ENCODE measurements around the gene GPRIN3. TPM values are rescaled to one million over a fixed set of nuclear protein-coding genes. Genes with fewer than 3 reads are reported as not detected.
A peak's percentile ranks its signal among the peaks of the same experiment; 100 is the strongest.

Gene GPRIN3
- total RNA-seq, 1 donor from 2014 or later = 34.2 TPM

DNA sequence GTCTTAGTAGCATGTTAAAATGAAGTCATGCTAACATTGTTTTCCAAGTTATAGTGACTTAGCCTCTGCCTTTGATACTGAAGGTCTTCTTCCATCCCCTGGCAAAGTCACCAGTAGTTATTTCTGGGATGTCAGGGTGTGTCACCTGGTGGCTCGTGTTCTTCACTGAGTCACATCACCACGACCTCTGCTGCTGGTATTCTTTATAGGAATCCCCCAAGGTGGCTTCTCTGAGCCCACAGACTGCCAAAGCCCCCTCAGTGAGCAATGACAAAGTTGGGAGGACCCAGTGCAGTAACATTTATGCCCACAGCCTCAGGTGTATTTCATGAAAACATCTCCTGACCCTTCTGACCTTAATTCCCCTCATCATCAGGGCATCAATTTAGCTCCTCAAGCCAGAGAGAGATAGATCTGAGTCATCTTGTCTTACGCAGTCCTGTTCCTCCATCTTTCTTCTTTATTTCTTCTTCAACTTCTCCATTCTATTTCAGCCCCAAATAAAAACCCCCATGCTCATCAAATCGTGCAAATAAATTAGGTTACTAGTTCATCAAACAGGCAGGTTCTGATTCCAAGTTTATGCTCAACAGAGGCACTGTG, 29.3 kb upstream of the GPRIN3 start:
- no peak for TF ChIP-seq CTCF (IDR thresholded peaks at IDR 0.05)
- Histone ChIP-seq H3K27me3 (ENCODE audit: low read depth) (no peaks in the 10 kb centered on the region), H3K4me3 (no peak overlapping the region), H3K27ac (no peak overlapping the region), H3K9me3 (no peaks in the 10 kb centered on the region), H3K36me3 (no peaks in the 10 kb centered on the region), H3K4me1 (no peaks in the 10 kb centered on the region)
- DNase-seq (no peak), ATAC-seq (no peak)
- intact Hi-C loops (cut with DNase I) = no loop called here

- Histone ChIP-seq H3K9me3 (no peaks in the 10 kb centered on the region), H3K27ac (no peak overlapping the region), H3K27me3 (ENCODE audit: low read depth) (no peaks in the 10 kb centered on the region), H3K36me3 (no peaks in the 10 kb centered on the region), H3K4me3 (no peak overlapping the region), H3K4me1 (no peaks in the 10 kb centered on the region)
- intact Hi-C loops (cut with DNase I) = no loop called here
- ATAC-seq (no peak), DNase-seq (no peak)
- no peak for TF ChIP-seq CTCF (IDR thresholded peaks at IDR 0.05)
Observed at GRCh38 chr4:89334830-89335229, 27.2 kb upstream of the GPRIN3 start.

GRCh38 chr4:89334311-89334710, 26.7 kb upstream of the GPRIN3 start:
- intact Hi-C loops (cut with DNase I) = no loop called here
- DNase-seq (no peak), ATAC-seq (no peak)
- Histone ChIP-seq H3K27me3 (ENCODE audit: low read depth) (no peaks in the 10 kb centered on the region), H3K36me3 (no peaks in the 10 kb centered on the region), H3K4me1 (no peaks in the 10 kb centered on the region), H3K4me3 (no peak overlapping the region), H3K27ac (no peak overlapping the region), H3K9me3 (no peaks in the 10 kb centered on the region)
- no peak for TF ChIP-seq CTCF (IDR thresholded peaks at IDR 0.05)

DNA sequence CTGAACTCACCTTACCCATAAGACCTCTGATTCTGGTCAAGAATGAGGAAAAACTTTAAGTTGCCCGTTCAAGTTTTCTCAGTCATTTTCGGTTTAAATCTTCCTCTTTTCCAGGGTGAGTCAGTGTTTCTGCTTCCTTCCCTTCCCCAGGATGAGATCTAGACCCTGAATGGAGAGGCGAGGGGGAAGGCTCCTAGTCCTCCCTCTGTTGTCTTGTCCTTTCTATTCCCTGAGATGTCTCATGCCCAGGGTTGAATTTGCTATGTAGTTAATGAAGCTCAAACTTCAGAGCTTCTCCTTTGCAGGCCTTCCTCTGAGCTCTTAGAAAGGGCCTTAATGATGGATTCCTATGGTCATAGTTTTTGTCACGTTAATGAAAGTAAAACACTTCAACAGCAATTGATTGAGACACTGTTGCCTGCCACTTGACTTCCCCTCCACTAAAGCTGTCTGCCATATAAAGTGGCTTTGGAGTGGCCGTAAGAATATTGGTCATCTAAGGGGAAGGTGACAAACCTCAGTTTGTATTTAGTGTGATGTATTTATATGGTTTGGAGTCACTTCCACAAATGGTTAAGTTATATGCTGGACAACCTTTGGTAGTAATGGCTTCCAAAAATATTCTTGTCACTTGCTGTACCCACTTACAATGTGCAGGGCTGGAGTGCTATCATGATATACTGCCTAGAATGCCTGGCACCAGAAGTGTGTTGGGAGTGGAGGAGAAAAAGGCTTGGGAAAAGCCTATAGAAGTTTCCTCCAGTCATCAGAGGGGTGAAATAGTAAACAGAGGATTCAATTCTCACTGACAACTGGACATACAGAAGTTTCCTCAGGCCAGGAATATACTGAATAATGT, 24.3 kb upstream of the GPRIN3 start:
- DNase-seq (no peak), ATAC-seq (peak; percentile 56 to 62)
- no peaks in the 10 kb centered on the region for H3K36me3 ChIP-seq
- no peaks in the 10 kb centered on the region for H3K9me3 ChIP-seq
- no peaks in the 10 kb centered on the region for H3K27me3 ChIP-seq (ENCODE audit: low read depth)
- no peaks in the 10 kb centered on the region for H3K4me1 ChIP-seq
- H3K27ac ChIP-seq = peak overlapping the region; percentile 38
- no peak overlapping the region for H3K4me3 ChIP-seq
- intact Hi-C loops (cut with DNase I) = no loop called here
- no peak for TF ChIP-seq CTCF (IDR thresholded peaks at IDR 0.05)

DNA sequence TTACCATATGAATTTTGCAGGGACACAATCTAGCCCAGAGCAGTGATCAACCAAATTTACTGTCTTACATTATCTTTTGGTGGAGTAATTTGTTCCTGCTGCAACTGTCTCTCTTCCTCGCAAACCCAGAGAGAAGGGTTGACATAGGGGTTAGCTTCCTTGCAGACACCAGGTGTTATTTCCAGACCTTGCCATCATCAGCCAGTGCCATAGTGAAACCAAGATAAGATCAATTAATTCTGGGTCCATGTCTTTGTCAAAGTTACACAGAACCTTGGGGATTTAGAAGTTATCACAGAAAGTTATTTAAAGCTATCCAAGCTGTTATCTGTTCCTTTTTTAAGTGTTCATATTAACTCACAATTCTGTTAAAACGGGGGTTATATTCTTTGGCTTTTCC, 23.6 kb upstream of the GPRIN3 start:
- ATAC-seq = no peak
- TF ChIP-seq CTCF (IDR thresholded peaks at IDR 0.05) = no peak
- Histone ChIP-seq H3K4me1 (no peaks in the 10 kb centered on the region), H3K9me3 (no peaks in the 10 kb centered on the region), H3K27me3 (ENCODE audit: low read depth) (no peaks in the 10 kb centered on the region), H3K27ac (peak overlapping the region; percentile 38), H3K4me3 (no peak overlapping the region), H3K36me3 (no peaks in the 10 kb centered on the region)
- no peak for DNase-seq
- intact Hi-C loops (cut with DNase I) = no loop called here
